ENCODE results near the gene SLC35F4.

The SLC35F4 gene

DNA sequence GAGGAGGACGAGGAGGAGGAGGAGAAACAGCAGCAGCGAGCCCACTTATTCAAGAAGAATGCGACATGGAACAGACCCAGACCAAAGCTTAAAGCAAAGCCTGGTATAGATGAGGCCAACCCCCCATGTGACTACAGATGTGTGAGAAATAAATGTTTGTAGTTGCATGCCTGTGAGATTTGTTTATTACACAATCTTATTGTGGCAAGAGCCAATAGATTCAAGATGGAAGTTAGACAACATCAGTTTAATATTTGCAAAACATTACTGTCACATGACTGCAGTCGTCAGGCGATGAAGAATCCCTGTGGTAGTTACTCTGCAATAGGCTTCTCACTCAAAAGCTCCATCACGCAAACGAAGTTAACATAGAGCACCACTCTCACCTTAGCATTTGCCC lies 17.2 kb upstream of the SLC35F4 start:
- TF ChIP-seq, protein P1, sequence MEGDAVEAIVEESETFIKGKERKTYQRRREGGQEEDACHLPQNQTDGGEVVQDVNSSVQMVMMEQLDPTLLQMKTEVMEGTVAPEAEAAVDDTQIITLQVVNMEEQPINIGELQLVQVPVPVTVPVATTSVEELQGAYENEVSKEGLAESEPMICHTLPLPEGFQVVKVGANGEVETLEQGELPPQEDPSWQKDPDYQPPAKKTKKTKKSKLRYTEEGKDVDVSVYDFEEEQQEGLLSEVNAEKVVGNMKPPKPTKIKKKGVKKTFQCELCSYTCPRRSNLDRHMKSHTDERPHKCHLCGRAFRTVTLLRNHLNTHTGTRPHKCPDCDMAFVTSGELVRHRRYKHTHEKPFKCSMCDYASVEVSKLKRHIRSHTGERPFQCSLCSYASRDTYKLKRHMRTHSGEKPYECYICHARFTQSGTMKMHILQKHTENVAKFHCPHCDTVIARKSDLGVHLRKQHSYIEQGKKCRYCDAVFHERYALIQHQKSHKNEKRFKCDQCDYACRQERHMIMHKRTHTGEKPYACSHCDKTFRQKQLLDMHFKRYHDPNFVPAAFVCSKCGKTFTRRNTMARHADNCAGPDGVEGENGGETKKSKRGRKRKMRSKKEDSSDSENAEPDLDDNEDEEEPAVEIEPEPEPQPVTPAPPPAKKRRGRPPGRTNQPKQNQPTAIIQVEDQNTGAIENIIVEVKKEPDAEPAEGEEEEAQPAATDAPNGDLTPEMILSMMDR (conservative IDR thresholded peaks at IDR 0.05), result no peak
- no peak for TF ChIP-seq ZFX (IDR thresholded peaks at IDR 0.05)
- H3K27ac ChIP-seq, result no peak overlapping the region

DNA sequence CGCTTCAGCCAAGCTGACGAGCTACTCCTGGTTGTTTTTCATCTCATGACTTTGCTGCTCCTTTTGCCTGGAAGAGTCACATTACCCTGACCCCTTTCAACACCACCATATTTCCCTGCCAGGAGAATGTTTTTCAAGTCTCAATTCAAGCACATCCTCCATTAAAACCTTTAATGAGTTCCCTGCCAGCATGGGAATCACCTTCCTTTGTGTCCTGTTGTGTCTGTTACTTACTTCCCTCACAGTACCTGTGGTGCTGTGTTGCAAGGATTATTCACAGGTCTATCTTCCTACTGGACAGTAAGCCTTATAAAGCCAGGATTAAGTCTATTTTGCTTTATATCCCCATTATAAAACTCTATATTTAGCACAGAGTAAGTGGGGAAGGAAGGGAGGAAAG lies 13.6 kb upstream of the SLC35F4 start:
- TF ChIP-seq, protein P1 (conservative IDR thresholded peaks at IDR 0.05), result no peak
- no peak for TF ChIP-seq ZFX (IDR thresholded peaks at IDR 0.05)
- H3K27ac ChIP-seq, result no peak overlapping the region

DNA sequence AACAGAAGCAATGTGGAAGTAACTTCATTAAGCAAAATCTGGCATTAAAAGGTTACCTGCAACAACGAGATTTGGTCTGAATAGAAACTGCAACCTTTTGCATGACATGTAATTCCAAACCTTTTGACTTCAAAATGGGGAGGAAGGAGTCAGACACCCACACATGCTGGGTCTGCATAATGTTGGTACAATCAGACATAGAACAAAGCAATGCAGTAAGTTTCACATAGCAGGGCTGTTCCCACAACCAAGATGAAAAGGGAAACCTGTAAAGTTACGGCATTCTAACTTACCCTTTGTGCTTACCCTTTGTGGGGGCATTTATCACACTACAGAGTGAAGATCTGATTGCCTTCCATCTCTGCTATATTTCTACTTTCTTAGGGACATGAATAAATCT lies 10.1 kb upstream of the SLC35F4 start:
- TF ChIP-seq, protein P1 (conservative IDR thresholded peaks at IDR 0.05), result no peak
- TF ChIP-seq ZFX (IDR thresholded peaks at IDR 0.05), result no peak
- H3K27ac ChIP-seq, result no peak overlapping the region

DNA sequence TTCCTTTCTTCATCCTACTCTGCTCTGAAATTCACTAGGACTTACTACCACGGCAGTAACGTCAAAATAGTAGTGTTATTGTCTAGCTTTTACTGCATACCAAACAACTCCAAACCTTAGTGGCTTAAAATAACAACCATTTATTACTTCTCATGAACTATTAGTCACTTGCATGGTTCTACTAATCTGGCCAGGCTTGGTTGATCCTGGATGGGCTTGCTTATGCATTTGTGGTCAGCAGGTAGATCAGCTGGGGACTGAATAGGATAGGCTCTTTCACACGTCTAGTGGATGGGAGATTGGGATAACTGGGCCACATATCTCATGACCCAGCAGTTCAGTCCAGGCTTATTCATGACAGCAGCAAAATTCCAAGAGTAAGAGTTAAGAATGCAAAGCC lies 9.4 kb upstream of the SLC35F4 start:
- TF ChIP-seq ZFX (IDR thresholded peaks at IDR 0.05), result no peak
- H3K27ac ChIP-seq, result no peak overlapping the region

DNA sequence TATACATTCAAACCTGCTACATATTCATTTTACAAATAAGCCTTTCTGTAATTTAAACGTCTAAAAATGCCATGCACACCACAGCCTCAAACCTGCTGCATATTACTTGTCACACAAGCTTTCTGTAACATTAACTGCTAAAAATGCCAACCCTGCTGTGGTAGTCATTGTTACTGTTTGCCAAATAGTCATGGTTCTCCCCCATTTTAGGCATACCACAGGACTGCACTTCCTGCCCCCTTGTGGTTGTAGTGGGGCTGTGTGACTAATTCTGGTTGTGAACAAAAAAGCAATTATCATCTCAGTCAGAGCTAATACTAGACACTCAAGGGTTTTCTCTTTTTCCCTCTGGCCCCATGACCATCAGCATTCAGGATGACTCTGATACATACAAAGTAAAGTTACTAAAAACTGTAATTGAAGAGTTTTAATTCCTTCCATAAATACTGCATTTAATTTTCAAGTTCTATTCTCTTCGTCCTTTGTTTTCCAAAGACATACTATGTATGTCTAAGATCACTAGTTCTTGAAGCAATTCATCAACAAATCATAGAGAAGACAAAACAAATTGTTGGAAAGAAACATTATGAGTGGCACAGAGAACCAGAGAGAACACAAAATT lies 5.7 kb upstream of the SLC35F4 start:
- no peak overlapping the region for H3K27ac ChIP-seq
- TF ChIP-seq ZFX (IDR thresholded peaks at IDR 0.05), result no peak
- TF ChIP-seq, protein P1 (conservative IDR thresholded peaks at IDR 0.05), result peak; percentile 77

DNA sequence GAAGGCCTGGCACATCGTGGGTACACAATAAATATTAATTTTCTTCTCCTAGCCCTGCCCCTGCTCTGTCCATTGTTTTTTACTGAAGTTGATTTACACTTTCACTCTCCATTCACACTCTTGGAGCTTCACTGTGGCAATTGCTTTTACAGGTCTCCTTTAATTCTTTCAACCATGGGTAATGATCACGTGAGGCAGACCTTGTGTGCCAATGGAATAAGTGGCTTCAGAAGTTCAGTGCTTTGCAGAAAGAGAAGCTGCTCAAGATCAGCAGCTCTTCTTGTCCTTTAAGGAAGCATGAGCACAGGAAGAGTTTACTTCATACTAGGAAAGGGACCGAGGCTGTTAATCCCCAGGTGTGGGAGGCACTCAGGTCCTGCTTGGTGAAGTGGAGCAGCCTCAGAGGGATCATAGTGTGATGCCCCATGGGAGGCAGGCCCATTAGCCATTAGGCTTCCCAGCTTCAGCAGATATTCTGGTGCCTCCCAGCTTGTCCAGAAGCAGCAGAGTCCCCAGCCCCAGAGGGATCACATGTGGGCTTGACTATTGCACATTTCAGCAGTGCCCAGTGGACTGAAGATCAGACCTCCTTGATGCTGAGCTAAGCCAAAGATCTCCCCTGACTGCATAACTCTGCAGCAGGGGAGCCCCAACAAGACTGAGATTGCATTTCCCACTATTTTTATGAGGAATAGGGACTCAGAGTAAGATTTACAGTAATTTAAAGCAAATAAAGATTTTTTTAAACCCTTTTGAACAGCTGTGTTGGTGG lies 5.0 kb upstream of the SLC35F4 start:
- no peak overlapping the region for H3K27ac ChIP-seq
- TF ChIP-seq ZFX (IDR thresholded peaks at IDR 0.05), result no peak
- TF ChIP-seq, protein P1 (conservative IDR thresholded peaks at IDR 0.05), result no peak

DNA sequence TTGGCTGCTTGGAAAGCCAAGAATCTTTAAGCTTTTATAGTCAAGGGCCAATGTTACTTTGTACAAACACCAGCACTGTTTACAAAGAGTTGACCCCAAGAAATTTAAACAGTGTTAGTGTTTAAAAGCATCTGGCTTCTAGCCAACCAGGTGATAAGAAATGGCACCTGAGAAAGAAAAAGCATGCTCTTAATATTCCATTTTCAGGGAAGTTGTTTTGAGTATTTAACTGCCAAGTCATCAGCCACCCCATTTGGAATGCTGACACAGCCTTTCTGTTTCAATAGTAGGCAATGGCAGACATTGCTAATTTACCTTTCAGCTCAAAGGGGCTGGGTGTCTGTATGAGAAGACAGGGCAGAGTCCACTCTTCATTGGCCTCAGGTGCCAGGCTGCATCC lies 3.7 kb upstream of the SLC35F4 start:
- no peak overlapping the region for H3K27ac ChIP-seq
- TF ChIP-seq ZFX (IDR thresholded peaks at IDR 0.05), result no peak
- TF ChIP-seq, protein P1 (conservative IDR thresholded peaks at IDR 0.05), result no peak

Measured in C4-2B (cell line).